ENCODE measurements around the gene HMGN4. TPM values are rescaled to one million over a fixed set of nuclear protein-coding genes. Genes with fewer than 3 reads are reported as not detected.

HMGN4 gene
- total RNA-seq, 1 experiment from 2014 or later = 29.6 TPM

GRCh38 chr6:26553635-26554446 is 15.7 kb downstream of the HMGN4 start:
- BruUV-seq (replicated peaks) = no TSS peak
- DNase-seq = peak; percentile 74 to 86
- Histone ChIP-seq H3K27me3 (replicated peaks; ENCODE audit: control insufficient read depth, insufficient read depth, low read length) (no peaks in the 10 kb centered on the region), H3K4me3 (ENCODE audit: low read depth, low read length) (peak overlapping the region; percentile 55), H3K36me3 (ENCODE audit: control insufficient read depth, insufficient read depth, low read length) (no peaks in the 10 kb centered on the region), H3K4me1 (peaks cover 5% of the 10 kb centered on the region; the same call in 1 of the 2 replicates), H3K9me3 (no peaks in the 10 kb centered on the region)
- ChIA-PET POLR2A (interaction anchor here (1.0 to 1.5 kb wide), 2 partner anchors 16 to 268 kb away, joined by 3 read pairs; partner anchors contain the start of gene HMGN4), CTCF (interaction anchor here (2.4 kb wide), 1 partner anchor 212 kb away, joined by 11 read pairs; no protein-coding TSS in a partner anchor)
- no peak for TF ChIP-seq CTCF (IDR thresholded peaks at IDR 0.05; ENCODE audit: insufficient read depth in 1 of 2, low read depth in 1 of 2, low read length in 1 of 2, severe bottlenecking in 1 of 2, unreplicated experiment in 1 of 2)
- Mint-ChIP-seq H3K4me3 (ENCODE audit: unreplicated experiment) (no peak overlapping the region), H3K27me3 (ENCODE audit: insufficient read depth, unreplicated experiment) (no peaks in the 10 kb centered on the region), H3K4me1 (ENCODE audit: low read depth, unreplicated experiment) (peaks cover 8% of the 10 kb centered on the region), H3K36me3 (ENCODE audit: insufficient read depth, unreplicated experiment) (peaks cover 12% of the 10 kb centered on the region), H3K27ac (ENCODE audit: unreplicated experiment) (no peak overlapping the region), H3K9me3 (ENCODE audit: unreplicated experiment) (no peaks in the 10 kb centered on the region)
- intact Hi-C loops (cut with micrococcal nuclease; ENCODE audit: unreplicated experiment) = loop anchor here (1.0 kb wide), 4 partner anchors 14 to 213 kb away; no protein-coding TSS in a partner anchor

GRCh38 chr6:26554447-26554696 is 16.2 kb downstream of the HMGN4 start:
- no peaks in the 10 kb centered on the region for H3K27me3 Mint-ChIP-seq (ENCODE audit: insufficient read depth, unreplicated experiment)
- Histone ChIP-seq H3K4me3 (ENCODE audit: low read depth, low read length) (peak overlapping the region; percentile 55), H3K36me3 (ENCODE audit: control insufficient read depth, insufficient read depth, low read length) (no peaks in the 10 kb centered on the region), H3K27me3 (replicated peaks; ENCODE audit: control insufficient read depth, insufficient read depth, low read length) (no peaks in the 10 kb centered on the region), H3K9me3 (no peaks in the 10 kb centered on the region), H3K4me1 (peaks cover 5% of the 10 kb centered on the region; the same call in 1 of the 2 replicates)
- no peak for TF ChIP-seq CTCF (IDR thresholded peaks at IDR 0.05; ENCODE audit: insufficient read depth in 1 of 2, low read depth in 1 of 2, low read length in 1 of 2, severe bottlenecking in 1 of 2, unreplicated experiment in 1 of 2)
- H3K27ac Mint-ChIP-seq (ENCODE audit: unreplicated experiment) = no peak overlapping the region
- intact Hi-C loops (cut with micrococcal nuclease; ENCODE audit: unreplicated experiment) = loop anchor here (1.0 kb wide), 2 partner anchors 14 to 213 kb away; no protein-coding TSS in a partner anchor
- ChIA-PET CTCF (interaction anchor here (2.4 kb wide), 1 partner anchor 213 kb away, joined by 11 read pairs; no protein-coding TSS in a partner anchor), POLR2A (interaction anchor here (1.5 kb wide), 1 partner anchor 269 kb away, joined by 3 read pairs; a partner anchor contains a TSS)
- no peaks in the 10 kb centered on the region for H3K9me3 Mint-ChIP-seq (ENCODE audit: unreplicated experiment)
- DNase-seq = peak in 1 of 2 experiments; percentile 29
- H3K36me3 Mint-ChIP-seq (ENCODE audit: insufficient read depth, unreplicated experiment) = peaks cover 12% of the 10 kb centered on the region
- no TSS peak for BruUV-seq (replicated peaks)
- peaks cover 8% of the 10 kb centered on the region for H3K4me1 Mint-ChIP-seq (ENCODE audit: low read depth, unreplicated experiment)
- no peak overlapping the region for H3K4me3 Mint-ChIP-seq (ENCODE audit: unreplicated experiment)

- peaks cover 12% of the 10 kb centered on the region for H3K36me3 Mint-ChIP-seq (ENCODE audit: insufficient read depth, unreplicated experiment)
- H3K27me3 Mint-ChIP-seq (ENCODE audit: insufficient read depth, unreplicated experiment) = no peaks in the 10 kb centered on the region
- peak; percentile 42 to 63 for DNase-seq
- H3K27ac Mint-ChIP-seq (ENCODE audit: unreplicated experiment) = no peak overlapping the region
- CTCF ChIA-PET = interaction anchor here (0.6 kb wide), 1 partner anchor 213 kb away, joined by 3 read pairs; no protein-coding TSS in a partner anchor
- POLR2A ChIA-PET = no interaction called here
- Histone ChIP-seq H3K36me3 (ENCODE audit: control insufficient read depth, insufficient read depth, low read length) (no peaks in the 10 kb centered on the region), H3K4me1 (peaks cover 2% of the 10 kb centered on the region; the same call in 1 of the 2 replicates), H3K27me3 (replicated peaks; ENCODE audit: control insufficient read depth, insufficient read depth, low read length) (no peaks in the 10 kb centered on the region), H3K9me3 (no peaks in the 10 kb centered on the region), H3K4me3 (ENCODE audit: low read depth, low read length) (peak overlapping the region; percentile 55)
- intact Hi-C loops (cut with micrococcal nuclease; ENCODE audit: unreplicated experiment) = loop anchor here (1.0 kb wide), 2 partner anchors 13 to 214 kb away; no protein-coding TSS in a partner anchor
- no TSS peak for BruUV-seq (replicated peaks)
- H3K9me3 Mint-ChIP-seq (ENCODE audit: unreplicated experiment) = no peaks in the 10 kb centered on the region
- H3K4me3 Mint-ChIP-seq (ENCODE audit: unreplicated experiment) = no peak overlapping the region
- peaks cover 8% of the 10 kb centered on the region for H3K4me1 Mint-ChIP-seq (ENCODE audit: low read depth, unreplicated experiment)
- no peak for TF ChIP-seq CTCF (IDR thresholded peaks at IDR 0.05; ENCODE audit: insufficient read depth in 1 of 2, low read depth in 1 of 2, low read length in 1 of 2, severe bottlenecking in 1 of 2, unreplicated experiment in 1 of 2)
These were observed 16.7 kb downstream of the HMGN4 start for GRCh38 chr6:26554697-26555504.
